GM06990 (cell line): Measurements from ENCODE around the gene CETP.
A peak's percentile ranks its signal among the peaks of the same experiment; 100 is the strongest.

ENCODE experiments used
- DNase-seq: peaks from one replicate; pipeline ENCODE4 v3.0.0-alpha.2; 2011; ENCODE audit not compliant: insufficient read length; ENCODE audit errors: extremely low read depth
- H3K27me3 ChIP-seq: replicated peaks from 2 replicates; pipeline ENCODE4 v1.6.0; 2011; ENCODE audit warnings: low read length; ENCODE audit not compliant: control insufficient read depth, insufficient read depth
- H3K36me3 ChIP-seq: 2 replicates; pipeline ENCODE4 v1.5.1; 2011; ENCODE audit warnings: low read length; ENCODE audit not compliant: control insufficient read depth, insufficient read depth
- H3K4me3 ChIP-seq: replicated peaks from 2 replicates; pipeline ENCODE4 v1.5.1; 2011; ENCODE audit warnings: low read depth, mild to moderate bottlenecking, control low read depth, low read length
- CTCF ChIP-seq: IDR thresholded peaks from 2 replicates; pipeline ENCODE4 v1.5.1; 2011; ENCODE audit warnings: low read length, control low read depth, mild to moderate bottlenecking, inconsistent platforms; ENCODE audit not compliant: insufficient read depth, poor library complexity, severe bottlenecking

Gene CETP

DNA sequence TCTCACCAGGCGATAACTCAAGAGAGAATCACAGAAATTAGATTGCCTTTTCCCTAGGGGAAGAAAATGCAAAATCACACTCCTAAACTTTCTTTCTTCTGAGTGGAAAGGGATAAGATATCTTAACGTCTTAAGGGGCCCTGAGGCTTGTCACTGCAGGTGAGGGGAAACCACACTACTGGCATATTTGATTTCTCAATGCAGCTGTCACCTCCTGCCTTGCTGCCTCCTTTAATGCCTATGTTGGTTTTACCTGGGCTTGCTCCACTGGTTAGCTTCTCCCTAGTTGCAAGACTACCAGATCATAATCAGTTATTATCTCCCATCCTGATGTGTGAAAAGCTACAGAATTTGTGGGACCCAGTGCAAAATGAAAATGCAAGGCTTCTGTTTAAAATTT, 34.3 kb upstream of the CETP start:
- no peak for DNase-seq
- Histone ChIP-seq H3K27me3 (no peaks in the 10 kb centered on the region), H3K4me3 (no peak overlapping the region), H3K36me3 (no peaks in the 10 kb centered on the region)
- no peak for TF ChIP-seq CTCF

GRCh38 chr16:56929639-56930038, 32.1 kb upstream of the CETP start:
- no peak for DNase-seq
- Histone ChIP-seq H3K4me3 (no peak overlapping the region), H3K36me3 (no peaks in the 10 kb centered on the region; the same call in none of the 2 replicates), H3K27me3 (no peaks in the 10 kb centered on the region)
- TF ChIP-seq CTCF, result no peak

DNA sequence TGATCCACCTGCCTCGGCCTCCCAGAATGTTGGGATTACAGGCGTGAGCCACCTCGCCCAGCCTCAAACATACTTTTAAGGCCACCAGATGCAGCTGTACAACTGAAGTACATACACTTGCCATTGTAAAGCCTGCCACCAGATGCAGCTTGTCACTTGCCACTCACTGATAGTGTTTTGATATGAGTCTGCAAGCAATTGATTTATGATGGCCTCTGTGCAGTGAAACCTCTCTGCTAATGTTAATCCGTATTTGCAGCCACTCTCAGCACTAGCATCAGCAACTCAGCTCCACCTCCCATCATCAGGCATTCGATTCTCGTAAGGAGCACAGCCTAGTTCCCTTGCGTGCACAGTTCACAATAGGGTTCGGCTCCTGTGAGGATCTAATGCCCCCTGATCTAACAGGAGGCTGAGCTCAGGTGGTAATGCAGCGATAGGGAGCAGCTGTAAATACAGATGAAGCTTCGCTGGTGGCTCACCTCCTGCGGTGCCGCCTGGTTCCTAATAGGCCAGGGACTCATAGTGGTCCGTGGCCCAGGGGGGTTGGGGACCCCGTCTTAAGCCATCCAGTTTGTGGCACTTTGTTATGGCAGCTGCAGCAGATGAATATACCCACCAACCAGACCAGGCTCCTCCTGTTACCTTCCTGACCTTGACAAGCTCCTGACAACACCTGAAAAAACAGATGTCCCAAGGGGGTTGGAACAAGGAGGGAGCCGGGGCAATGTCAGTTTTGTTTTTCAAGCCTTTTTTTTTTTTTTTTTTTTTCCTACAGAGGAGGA, 31.1 kb upstream of the CETP start:
- H3K4me3 ChIP-seq, result no peak overlapping the region
- no peaks in the 10 kb centered on the region for H3K27me3 ChIP-seq
- TF ChIP-seq CTCF, result no peak
- no peak for DNase-seq
- H3K36me3 ChIP-seq, result no peaks in the 10 kb centered on the region; the same call in none of the 2 replicates

DNA sequence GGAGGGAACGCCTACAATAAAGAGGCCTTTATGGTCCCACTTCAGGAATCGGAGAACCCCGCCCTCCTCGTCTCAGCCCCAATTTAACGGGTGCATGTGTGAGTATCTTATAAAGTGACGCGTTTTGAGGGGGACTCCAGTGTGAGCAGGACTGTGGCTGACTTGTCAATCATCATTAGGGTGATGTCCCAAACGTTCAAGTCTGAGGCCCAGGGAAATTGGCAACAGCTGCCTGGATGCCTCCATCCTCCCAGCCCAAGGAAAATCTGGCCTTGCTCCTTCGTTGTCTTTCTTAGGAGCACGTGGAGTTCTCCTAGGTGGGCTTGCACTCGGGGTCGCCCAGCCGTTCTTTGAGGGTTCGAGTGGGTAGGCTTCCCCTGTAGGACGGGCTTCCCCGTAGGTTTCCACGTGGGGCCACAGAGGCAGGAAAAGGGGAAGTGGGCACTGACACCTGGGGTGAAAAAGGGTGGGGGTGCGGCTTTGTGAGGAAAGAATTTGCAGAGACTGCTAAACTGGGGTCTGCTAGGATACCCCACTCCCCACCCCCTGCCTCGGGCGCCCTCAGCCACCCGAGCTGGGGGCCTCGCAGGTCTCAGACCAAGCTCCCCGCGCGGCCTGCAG, 30.4 kb upstream of the CETP start:
- no peak for DNase-seq
- TF ChIP-seq CTCF, result no peak
- H3K36me3 ChIP-seq, result peaks cover under 1% of the 10 kb centered on the region
- H3K27me3 ChIP-seq, result no peaks in the 10 kb centered on the region
- H3K4me3 ChIP-seq, result peak overlapping the region; percentile 46

GRCh38 chr16:56931892-56932720, 29.6 kb upstream of the CETP start, which contains the start of gene HERPUD1:
Gene HERPUD1 (plus strand): TSS chr16:56932142. CDS start chr16:56932245, 103 bp downstream.
- no peaks in the 10 kb centered on the region for H3K27me3 ChIP-seq
- H3K4me3 ChIP-seq, result peak within 1 kb of the TSS; percentile 84
- H3K36me3 ChIP-seq, result peaks cover 5% of the 10 kb centered on the region
- no peak for TF ChIP-seq CTCF
- peak; percentile 100 for DNase-seq
